ENCODE measurements around the gene ARHGAP15.

ARHGAP15 gene

DNA sequence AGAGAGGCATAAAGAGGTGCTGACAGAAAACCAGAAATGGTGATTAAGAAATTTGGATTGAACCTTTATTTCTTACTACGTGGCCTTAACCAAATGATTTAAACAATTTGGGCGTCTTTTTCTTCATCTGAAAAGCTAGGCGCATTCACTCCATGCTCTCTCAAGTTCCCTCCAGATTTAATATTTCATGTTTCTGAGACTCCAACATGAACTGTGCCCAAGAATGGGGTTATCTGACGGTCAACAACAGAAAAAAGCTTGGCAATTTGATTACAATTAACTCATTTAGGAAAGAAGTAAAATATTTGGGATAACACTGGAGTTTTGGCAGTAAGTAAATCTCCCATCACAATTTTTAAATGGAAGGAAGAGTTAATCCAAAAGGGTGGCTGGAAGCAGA, 345.4 kb downstream of the ARHGAP15 start:
- FAIRE-seq (no peak), DNase-seq (ENCODE audit: insufficient read length, low spot score) (no peak)

DNA sequence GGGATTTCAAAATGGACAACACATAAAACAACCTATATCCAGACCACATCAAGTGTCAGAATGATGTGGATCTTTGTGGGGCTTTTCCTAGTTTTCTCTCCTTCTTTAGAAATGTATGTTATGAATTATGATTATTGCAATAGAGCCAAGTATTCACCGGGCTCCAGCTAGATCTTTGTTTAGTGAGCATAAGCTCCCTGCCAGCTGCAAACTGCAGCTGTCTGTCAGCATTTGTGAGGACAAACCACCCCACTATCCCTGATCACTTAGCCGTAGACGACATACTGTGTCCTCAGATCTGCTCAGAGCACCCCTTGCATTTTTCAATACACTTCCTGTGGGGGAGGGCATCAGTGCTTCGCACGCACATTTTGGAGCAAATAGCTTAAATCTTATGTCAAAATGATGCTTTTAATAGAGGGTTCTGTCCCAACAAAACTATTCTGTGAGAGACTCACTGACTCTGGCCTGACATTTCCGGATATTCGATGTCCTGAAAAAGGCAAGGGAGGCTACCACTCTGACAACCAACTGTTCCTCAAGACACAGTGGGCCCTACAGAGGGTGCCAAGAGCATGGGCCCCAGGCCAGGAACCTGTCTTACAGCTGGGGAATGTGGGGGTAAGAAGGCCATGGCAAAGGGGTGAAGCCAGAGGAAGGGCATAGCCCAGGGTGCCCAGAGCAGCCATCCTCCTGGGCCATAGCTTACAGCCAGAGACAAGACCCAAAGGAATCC, 346.0 kb downstream of the ARHGAP15 start:
- DNase-seq (ENCODE audit: insufficient read length, low spot score) (no peak), FAIRE-seq (no peak)

DNA sequence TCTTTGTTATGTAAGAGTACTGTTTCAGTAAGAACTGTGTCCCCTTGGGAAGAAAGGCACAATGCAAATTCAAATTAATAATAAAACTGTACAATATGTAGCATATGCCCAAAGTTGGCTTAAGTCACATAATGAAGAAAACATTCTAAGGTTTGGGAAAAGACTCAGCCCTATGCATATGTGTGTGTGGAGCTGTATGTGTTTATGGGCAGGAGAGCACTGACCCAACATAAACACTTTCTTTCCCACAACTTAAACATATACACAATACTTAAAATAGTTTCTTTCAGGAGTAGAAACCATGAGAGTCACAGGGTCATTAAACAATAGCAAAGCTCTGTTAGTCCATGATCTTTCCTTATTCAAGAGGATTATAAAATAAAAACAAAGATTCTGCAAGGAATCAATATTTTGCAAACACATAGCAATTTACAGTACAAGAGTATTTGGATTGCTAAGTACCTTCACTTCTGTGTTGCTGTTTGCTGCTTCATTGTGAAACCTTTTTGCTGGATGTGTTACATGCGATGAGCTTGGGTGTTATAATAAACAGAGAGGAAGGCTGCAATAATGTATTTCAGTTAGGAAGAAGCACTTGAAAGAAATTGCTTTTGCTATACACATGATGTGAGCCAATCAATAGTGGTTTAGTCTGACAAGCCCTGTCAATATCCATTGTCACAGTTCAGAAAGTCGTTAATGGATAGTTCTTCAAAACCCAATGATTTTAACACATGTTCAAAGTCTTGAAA, 347.3 kb downstream of the ARHGAP15 start:
- DNase-seq (ENCODE audit: insufficient read length, low spot score) (no peak), FAIRE-seq (no peak)

GRCh38 chr2:143477714-143478443, 348.7 kb downstream of the ARHGAP15 start:
- no peak for DNase-seq (ENCODE audit: insufficient read length, low spot score)
- no peak for FAIRE-seq

DNA sequence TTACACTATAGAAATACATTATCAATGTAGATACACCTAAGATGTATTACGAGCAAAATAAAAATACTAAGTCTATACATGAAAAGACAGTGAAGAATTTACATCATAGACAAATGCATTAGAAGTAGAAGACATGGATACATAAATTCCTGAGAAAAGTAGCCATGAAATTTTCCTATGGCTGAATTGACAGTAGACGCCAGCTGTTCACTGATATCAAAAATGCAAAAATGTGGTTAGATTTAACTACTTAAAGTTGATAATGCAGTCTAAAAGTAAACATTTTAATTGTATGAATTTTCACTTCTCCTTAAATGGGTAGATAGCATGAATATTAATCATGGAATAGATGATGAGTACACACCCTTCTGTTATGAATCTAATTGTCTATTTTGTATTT, 350.9 kb downstream of the ARHGAP15 start:
- DNase-seq (ENCODE audit: insufficient read length, low spot score) = no peak
- no peak for FAIRE-seq

- no peak for FAIRE-seq
- DNase-seq (ENCODE audit: insufficient read length, low spot score) = no peak
Observed at GRCh38 chr2:143480601-143481236, 351.5 kb downstream of the ARHGAP15 start.

DNA sequence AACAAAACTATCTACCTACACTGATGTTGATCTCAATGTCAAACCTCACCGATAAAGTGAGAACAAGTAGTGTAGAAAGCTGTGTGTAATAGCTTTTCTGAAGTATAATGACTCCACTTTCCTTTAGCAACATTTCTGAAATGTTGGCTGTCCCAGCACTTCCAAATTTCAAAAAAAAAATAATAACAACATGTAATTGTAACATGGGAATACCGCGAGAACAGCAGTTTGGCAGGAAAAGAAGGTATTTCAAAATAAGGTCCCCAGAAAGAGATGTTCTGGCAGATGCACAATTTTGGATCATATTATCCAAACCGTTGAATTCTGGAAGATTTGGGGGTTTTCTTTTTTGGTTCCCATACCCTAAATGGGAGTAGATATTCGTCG, 352.0 kb downstream of the ARHGAP15 start:
- FAIRE-seq (no peak), DNase-seq (ENCODE audit: insufficient read length, low spot score) (no peak)

DNA sequence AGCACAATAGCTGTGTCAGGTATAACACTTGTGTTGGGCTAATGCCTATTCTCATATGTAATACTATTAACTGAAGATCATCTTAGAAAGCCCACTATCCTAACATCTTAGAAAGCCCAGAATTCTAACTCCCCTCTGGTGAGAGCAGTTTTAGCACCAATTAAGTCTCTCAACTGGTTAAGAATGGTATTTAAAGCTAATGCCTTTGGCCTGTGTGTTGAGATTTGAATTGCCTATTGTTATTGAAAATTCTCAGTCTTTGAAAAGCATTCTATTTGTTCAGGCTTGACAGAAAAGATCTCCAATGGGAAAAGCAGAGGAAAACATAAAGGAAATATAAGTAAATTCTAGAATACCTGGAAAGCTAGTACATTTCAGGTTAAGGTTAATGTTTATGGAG, 352.5 kb downstream of the ARHGAP15 start:
- no peak for DNase-seq (ENCODE audit: insufficient read length, low spot score)
- FAIRE-seq = no peak

DNA sequence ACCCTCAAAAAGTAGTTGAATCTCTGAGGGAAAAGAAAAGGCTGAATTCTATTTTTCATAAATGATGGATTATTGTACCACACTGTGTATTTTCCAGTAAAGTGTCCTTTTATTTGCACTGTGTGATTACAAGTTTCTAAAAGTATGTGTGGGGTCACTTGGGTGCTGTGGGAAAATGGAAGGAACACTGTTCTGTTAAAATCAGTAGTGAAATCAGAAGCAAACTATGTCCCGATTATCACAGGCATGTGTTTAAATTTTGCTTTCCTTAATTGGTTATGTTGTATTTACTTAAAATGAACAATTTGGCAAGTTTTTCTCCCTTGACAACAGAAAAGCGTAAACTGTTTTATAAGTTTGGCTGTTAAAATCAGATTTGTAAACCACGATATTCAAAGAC, 353.1 kb downstream of the ARHGAP15 start:
- DNase-seq (ENCODE audit: insufficient read length, low spot score) (no peak), FAIRE-seq (no peak)

DNA sequence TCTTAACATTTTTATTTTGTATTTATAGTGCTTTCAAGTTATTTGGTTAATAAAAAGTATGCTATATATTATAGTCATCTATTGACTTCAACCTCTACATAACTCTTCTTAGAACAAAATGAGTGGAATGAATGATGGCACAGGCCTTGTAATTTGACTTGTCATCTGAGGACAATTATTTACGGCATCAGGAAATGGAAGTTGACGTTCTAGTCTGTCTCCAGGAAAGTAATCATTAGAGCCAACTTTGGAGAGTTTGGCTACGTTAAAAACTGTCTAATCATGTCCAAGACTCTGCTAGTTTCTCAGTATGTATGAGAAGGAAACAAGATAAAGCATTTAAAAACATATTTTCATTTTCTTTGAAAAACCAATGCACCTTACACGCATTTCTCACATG, 353.6 kb downstream of the ARHGAP15 start:
- FAIRE-seq = no peak
- peak; percentile 9 for DNase-seq (ENCODE audit: insufficient read length, low spot score)

DNA sequence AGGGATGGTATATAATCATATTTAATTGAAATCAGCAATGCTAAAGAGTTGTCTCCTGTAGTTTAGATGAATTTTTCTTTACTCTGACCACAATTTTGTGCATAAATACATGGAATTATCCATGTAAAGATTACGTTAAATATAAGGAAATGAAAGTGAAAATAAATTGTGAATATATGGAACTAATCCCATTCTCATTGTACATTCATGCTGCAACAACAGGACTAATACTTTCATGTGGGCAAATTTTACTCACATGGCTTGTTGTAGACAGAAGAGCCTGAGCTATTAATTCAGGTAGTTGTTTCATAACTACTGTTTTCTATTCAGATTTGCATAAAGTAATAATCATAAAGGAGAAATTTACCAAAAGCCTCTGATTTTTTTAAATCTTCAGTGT, 357.8 kb downstream of the ARHGAP15 start:
- no peak for DNase-seq (ENCODE audit: insufficient read length, low spot score)
- no peak for FAIRE-seq

- DNase-seq (ENCODE audit: insufficient read length, low spot score) (peak; percentile 14), FAIRE-seq (no peak)
Observed at GRCh38 chr2:143489145-143489544, 359.9 kb downstream of the ARHGAP15 start.

- DNase-seq (ENCODE audit: insufficient read length, low spot score) (no peak), FAIRE-seq (no peak)
Observed at GRCh38 chr2:143491131-143491530, 361.9 kb downstream of the ARHGAP15 start.

DNA sequence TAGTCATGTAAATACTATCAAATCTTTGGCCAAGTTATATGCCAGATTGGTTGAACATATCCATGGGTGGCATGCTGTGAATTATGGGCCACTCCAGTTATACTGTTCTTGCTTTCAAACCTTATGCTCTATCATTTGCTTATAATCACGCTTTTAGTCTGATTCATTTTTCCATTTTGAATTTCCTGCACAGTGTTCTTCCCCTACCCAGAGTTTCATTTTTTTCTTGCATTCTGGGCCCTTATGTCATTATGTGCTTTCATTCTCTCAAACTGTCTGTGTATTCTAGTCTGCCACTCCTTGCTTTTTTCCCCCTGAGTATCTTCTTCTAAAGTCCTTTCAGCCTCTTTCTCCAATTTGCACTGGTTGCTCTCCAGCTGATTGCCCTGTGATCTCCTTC, 364.1 kb downstream of the ARHGAP15 start:
- DNase-seq (ENCODE audit: insufficient read length, low spot score) = no peak
- FAIRE-seq = no peak

DNA sequence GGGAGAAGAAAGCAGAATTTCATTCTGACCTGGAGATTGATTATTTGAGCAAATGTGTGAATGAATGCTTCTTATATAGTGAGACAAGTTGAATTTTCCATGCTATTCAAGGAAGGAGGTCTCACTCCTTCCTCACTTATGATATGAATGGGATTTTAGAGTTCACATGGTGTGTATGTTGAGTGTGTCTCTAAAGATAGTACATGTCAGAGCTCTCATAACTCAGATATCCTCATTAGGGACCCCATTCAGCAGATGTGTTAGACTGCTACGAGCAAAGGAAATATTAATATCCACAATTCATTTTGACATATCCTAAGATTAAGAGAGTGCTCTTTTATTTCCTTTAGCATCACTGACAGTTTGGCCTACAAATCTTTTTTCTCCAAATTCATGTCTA, 368.5 kb downstream of the ARHGAP15 start:
- FAIRE-seq (no peak), DNase-seq (ENCODE audit: insufficient read length, low spot score) (no peak)

GRCh38 chr2:143498496-143498895, 369.3 kb downstream of the ARHGAP15 start:
- DNase-seq (ENCODE audit: insufficient read length, low spot score) (no peak), FAIRE-seq (no peak)

- FAIRE-seq (no peak), DNase-seq (ENCODE audit: insufficient read length, low spot score) (no peak)
Observed at GRCh38 chr2:143499061-143499460, 369.8 kb downstream of the ARHGAP15 start.

GRCh38 chr2:143501106-143501676, 372.0 kb downstream of the ARHGAP15 start:
- DNase-seq (ENCODE audit: insufficient read length, low spot score) (no peak), FAIRE-seq (no peak)

GRCh38 chr2:143503280-143503679, 374.1 kb downstream of the ARHGAP15 start:
- DNase-seq (ENCODE audit: insufficient read length, low spot score) = no peak
- no peak for FAIRE-seq

- DNase-seq (ENCODE audit: insufficient read length, low spot score) (no peak), FAIRE-seq (no peak)
Observed at GRCh38 chr2:143504397-143504796, 375.2 kb downstream of the ARHGAP15 start.

DNA sequence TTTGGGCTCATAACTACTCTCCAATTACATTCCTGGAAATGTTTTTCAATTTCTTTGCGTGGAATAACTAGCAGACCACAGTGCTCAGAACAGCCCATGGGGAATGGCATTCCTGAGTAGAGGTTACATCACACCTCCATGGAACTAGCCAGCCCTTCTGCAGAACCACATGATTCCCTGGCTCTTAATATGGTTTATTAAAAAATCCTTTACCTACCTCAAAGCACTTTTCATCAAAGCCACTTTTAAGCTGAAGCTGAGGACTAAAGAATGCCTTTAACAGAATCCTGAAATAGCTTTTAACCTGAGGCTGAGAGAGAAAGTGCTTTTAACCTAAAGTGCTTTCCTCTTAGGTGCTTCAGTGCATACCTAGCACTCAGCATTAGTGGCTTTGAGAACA, 376.3 kb downstream of the ARHGAP15 start:
- no peak for FAIRE-seq
- no peak for DNase-seq (ENCODE audit: insufficient read length, low spot score)
